ENCODE results near the gene ZNF765.

GRCh38 chr19:53374743-53375142, 20.2 kb upstream of the ZNF765 start:
- TF ChIP-seq EZH2 (IDR thresholded peaks at IDR 0.05) = no peak
- TF ChIP-seq CTCF (IDR thresholded peaks at IDR 0.05) = no peak
